Ishikawa (cell line): ENCODE measurements around the gene ERC1.

Source experiments
- CEBPB ChIP-seq: IDR thresholded peaks from 2 replicates; pipeline ENCODE4 v1.6.1; 2012
- EGR1 ChIP-seq: IDR thresholded peaks from 2 replicates; pipeline ENCODE4 v1.6.1; 2012
- EP300 ChIP-seq: IDR thresholded peaks from 2 replicates; pipeline ENCODE4 v1.6.1; 2012; ENCODE audit warnings: borderline replicate concordance
- NFIC ChIP-seq: IDR thresholded peaks from 2 replicates; pipeline ENCODE4 v1.6.1; 2012
- TAF1 ChIP-seq: IDR thresholded peaks from 2 replicates; pipeline ENCODE4 v1.6.1; 2012; ENCODE audit warnings: low read depth, mild to moderate bottlenecking
- TF ChIP-seq, protein P1 (sequence below): IDR thresholded peaks from 2 replicates; pipeline ENCODE4 v1.6.1; 2012
- TF ChIP-seq, protein P2 (sequence below): IDR thresholded peaks from 2 replicates; pipeline ENCODE4 v1.6.1; 2012

DNA sequence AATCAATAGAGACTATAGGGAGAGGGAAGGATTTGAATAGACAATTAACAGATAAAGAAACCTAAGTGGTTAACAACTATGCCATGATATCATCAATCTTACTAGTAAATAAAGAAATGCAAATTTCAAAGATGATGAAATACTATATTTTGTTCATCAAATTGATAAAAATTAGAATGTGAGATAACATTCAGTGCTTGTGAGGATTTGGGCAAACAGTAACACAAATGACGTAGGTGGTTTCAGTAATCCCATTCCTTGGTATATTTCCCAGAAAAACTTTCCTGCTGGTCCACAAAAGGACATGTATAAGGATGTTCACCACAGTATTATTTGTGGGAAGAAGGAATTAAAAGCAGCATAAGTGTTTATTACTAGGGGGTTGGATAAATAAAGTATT, 136.0 kb downstream of the ERC1 start:
- no peak for TF ChIP-seq NFIC
- TF ChIP-seq, protein P1, sequence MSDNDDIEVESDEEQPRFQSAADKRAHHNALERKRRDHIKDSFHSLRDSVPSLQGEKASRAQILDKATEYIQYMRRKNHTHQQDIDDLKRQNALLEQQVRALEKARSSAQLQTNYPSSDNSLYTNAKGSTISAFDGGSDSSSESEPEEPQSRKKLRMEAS: no peak
- TF ChIP-seq CEBPB: no peak
- TF ChIP-seq EP300: no peak
- TF ChIP-seq EGR1: no peak
- no peak for TF ChIP-seq TAF1
- TF ChIP-seq, protein P2, sequence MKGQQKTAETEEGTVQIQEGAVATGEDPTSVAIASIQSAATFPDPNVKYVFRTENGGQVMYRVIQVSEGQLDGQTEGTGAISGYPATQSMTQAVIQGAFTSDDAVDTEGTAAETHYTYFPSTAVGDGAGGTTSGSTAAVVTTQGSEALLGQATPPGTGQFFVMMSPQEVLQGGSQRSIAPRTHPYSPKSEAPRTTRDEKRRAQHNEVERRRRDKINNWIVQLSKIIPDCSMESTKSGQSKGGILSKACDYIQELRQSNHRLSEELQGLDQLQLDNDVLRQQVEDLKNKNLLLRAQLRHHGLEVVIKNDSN: no peak
